ENCODE measurements around the gene AVP. TPM values are rescaled to one million over a fixed set of nuclear protein-coding genes. Genes with fewer than 3 reads are reported as not detected.
A peak's percentile ranks its signal among the peaks of the same experiment; 100 is the strongest.

AVP gene
- total RNA-seq, 1 experiment from 2014 or later, result not detected

DNA sequence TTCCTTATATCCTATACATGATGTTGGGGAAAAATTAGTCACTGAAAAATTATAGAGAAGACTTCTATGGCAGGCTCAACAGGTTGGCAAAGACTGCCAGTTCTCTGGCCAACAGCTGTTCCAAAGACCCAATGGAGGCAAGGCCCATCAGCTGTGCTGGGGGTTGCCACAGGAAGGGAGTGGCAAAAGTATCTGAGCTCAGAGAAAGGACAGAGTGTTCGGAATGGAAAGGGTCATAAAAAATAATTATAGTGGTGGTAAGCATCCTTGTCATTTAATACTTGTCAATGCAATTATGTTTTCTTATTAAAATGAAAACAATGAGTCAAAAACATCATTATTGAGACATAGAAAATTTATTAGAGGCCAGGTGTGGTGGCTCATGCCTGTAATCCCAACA lies 39.0 kb upstream of the AVP start:
- H3K27ac Mint-ChIP-seq (ENCODE audit: unreplicated experiment), result no peak overlapping the region
- peaks cover 6% of the 10 kb centered on the region for H3K4me1 Mint-ChIP-seq (ENCODE audit: low read depth, unreplicated experiment)
- H3K4me3 ChIP-seq (ENCODE audit: low read depth, low read length), result no peak overlapping the region
- TF ChIP-seq, protein P1, sequence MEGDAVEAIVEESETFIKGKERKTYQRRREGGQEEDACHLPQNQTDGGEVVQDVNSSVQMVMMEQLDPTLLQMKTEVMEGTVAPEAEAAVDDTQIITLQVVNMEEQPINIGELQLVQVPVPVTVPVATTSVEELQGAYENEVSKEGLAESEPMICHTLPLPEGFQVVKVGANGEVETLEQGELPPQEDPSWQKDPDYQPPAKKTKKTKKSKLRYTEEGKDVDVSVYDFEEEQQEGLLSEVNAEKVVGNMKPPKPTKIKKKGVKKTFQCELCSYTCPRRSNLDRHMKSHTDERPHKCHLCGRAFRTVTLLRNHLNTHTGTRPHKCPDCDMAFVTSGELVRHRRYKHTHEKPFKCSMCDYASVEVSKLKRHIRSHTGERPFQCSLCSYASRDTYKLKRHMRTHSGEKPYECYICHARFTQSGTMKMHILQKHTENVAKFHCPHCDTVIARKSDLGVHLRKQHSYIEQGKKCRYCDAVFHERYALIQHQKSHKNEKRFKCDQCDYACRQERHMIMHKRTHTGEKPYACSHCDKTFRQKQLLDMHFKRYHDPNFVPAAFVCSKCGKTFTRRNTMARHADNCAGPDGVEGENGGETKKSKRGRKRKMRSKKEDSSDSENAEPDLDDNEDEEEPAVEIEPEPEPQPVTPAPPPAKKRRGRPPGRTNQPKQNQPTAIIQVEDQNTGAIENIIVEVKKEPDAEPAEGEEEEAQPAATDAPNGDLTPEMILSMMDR (IDR thresholded peaks at IDR 0.05; ENCODE audit: insufficient read depth in 1 of 2, low read depth in 1 of 2, low read length in 1 of 2, severe bottlenecking in 1 of 2, unreplicated experiment in 1 of 2), result no peak
- no peaks in the 10 kb centered on the region for H3K27me3 ChIP-seq (replicated peaks; ENCODE audit: control insufficient read depth, insufficient read depth, low read length)
- no TSS peak for BruUV-seq (replicated peaks)
- ChIA-PET POLR2A (no interaction called here), CTCF (interaction anchor here (0.7 kb wide), 1 partner anchor 163 kb away, joined by 3 read pairs; no protein-coding TSS in a partner anchor)
- no peaks in the 10 kb centered on the region for H3K27me3 Mint-ChIP-seq (ENCODE audit: insufficient read depth, unreplicated experiment)
- H3K9me3 ChIP-seq, result peaks cover 11% of the 10 kb centered on the region
- no peak for DNase-seq
- H3K9me3 Mint-ChIP-seq (ENCODE audit: unreplicated experiment), result no peaks in the 10 kb centered on the region
- intact Hi-C loops (cut with micrococcal nuclease; ENCODE audit: unreplicated experiment), result no loop called here
- peaks cover 8% of the 10 kb centered on the region; the same call in 1 of the 2 replicates for H3K4me1 ChIP-seq
- no peak overlapping the region for H3K4me3 Mint-ChIP-seq (ENCODE audit: unreplicated experiment)
- H3K36me3 Mint-ChIP-seq (ENCODE audit: insufficient read depth, unreplicated experiment), result peaks cover 33% of the 10 kb centered on the region
- peaks cover 3% of the 10 kb centered on the region for H3K36me3 ChIP-seq (ENCODE audit: control insufficient read depth, insufficient read depth, low read length)

DNA sequence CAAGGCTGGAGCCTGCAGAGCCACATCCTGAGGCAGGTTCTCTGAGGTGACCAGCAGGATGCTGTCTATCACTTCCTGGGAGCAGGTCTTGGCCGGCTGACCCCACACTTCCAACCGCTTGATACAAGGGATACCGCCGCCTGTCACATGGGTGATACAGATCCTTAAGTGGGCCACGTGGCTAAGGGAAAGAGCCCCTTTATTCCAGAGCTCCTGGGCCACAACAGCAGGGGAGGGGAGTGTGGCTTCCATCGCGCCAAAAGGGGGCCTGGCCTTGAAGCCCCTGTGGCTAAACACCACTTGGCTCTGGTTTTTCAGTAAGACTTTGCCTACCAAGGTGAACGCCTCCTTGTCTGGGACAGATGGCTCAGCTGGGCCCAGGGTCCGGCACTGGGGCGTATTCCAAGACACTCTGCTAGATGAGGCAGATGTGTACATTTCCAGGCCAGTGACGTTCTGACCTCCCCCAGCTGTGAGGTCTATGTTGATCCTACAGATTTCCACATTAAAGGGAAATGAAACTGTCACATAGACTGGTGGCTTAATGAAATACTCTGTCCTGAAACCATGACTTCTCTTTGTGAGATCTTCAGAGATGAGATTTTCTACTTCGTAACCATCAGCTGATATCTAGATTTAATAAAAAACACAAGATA lies 37.6 kb upstream of the AVP start:
- Mint-ChIP-seq H3K9me3 (ENCODE audit: unreplicated experiment) (no peaks in the 10 kb centered on the region), H3K4me3 (ENCODE audit: unreplicated experiment) (no peak overlapping the region), H3K27me3 (ENCODE audit: insufficient read depth, unreplicated experiment) (no peaks in the 10 kb centered on the region), H3K36me3 (ENCODE audit: insufficient read depth, unreplicated experiment) (peaks cover 33% of the 10 kb centered on the region), H3K27ac (ENCODE audit: unreplicated experiment) (no peak overlapping the region), H3K4me1 (ENCODE audit: low read depth, unreplicated experiment) (peaks cover 6% of the 10 kb centered on the region)
- TF ChIP-seq, protein P1 (IDR thresholded peaks at IDR 0.05; ENCODE audit: insufficient read depth in 1 of 2, low read depth in 1 of 2, low read length in 1 of 2, severe bottlenecking in 1 of 2, unreplicated experiment in 1 of 2), result no peak
- DNase-seq, result no peak
- CTCF ChIA-PET, result no interaction called here
- intact Hi-C loops (cut with micrococcal nuclease; ENCODE audit: unreplicated experiment), result no loop called here
- H3K4me1 ChIP-seq, result peaks cover 8% of the 10 kb centered on the region; the same call in 1 of the 2 replicates
- H3K27me3 ChIP-seq (replicated peaks; ENCODE audit: control insufficient read depth, insufficient read depth, low read length), result no peaks in the 10 kb centered on the region
- POLR2A ChIA-PET, result no interaction called here
- no peak overlapping the region for H3K4me3 ChIP-seq (ENCODE audit: low read depth, low read length)
- BruUV-seq (replicated peaks), result TSS peak; percentile 33
- H3K36me3 ChIP-seq (ENCODE audit: control insufficient read depth, insufficient read depth, low read length), result peaks cover 3% of the 10 kb centered on the region
- peaks cover 11% of the 10 kb centered on the region for H3K9me3 ChIP-seq

DNA sequence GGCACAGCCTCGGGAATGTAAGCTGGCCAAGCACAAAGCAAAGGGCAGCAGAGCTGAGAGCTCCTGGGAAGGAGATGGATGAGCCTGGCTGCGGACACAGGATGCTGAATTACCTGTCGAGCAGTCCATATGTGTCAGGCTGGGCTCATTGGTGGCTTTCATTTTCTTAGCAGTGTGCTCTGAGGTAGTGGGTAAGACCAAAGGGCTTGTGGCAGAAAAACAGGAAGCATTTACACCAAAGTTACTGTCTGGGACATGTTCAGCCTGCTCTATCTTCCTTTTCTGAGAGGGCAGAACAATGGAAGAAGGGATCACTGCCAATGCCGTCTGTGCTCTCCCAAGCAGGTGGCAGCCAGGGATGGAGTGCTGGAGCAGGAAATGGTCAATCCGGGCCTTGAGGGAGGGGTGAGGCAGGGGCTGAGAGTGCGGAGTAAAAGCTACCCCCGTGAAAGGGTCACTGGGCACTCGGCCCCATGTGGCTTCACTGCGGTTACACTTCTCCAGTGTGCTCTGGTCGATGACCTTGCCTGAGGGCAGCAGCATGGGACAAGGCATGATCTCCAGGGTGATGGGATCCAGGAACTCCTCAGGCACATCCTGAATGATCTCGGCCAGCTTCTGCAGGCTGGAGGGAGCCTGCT lies 36.9 kb upstream of the AVP start:
- intact Hi-C loops (cut with micrococcal nuclease; ENCODE audit: unreplicated experiment), result no loop called here
- BruUV-seq (replicated peaks), result no TSS peak
- no peaks in the 10 kb centered on the region for H3K27me3 ChIP-seq (replicated peaks; ENCODE audit: control insufficient read depth, insufficient read depth, low read length)
- H3K27me3 Mint-ChIP-seq (ENCODE audit: insufficient read depth, unreplicated experiment), result no peaks in the 10 kb centered on the region
- no peak overlapping the region for H3K27ac Mint-ChIP-seq (ENCODE audit: unreplicated experiment)
- ChIA-PET CTCF (no interaction called here), POLR2A (no interaction called here)
- TF ChIP-seq, protein P1 (IDR thresholded peaks at IDR 0.05; ENCODE audit: insufficient read depth in 1 of 2, low read depth in 1 of 2, low read length in 1 of 2, severe bottlenecking in 1 of 2, unreplicated experiment in 1 of 2), result no peak
- H3K9me3 Mint-ChIP-seq (ENCODE audit: unreplicated experiment), result no peaks in the 10 kb centered on the region
- peaks cover 3% of the 10 kb centered on the region for H3K36me3 ChIP-seq (ENCODE audit: control insufficient read depth, insufficient read depth, low read length)
- H3K4me3 ChIP-seq (ENCODE audit: low read depth, low read length), result no peak overlapping the region
- no peak for DNase-seq
- peaks cover 33% of the 10 kb centered on the region for H3K36me3 Mint-ChIP-seq (ENCODE audit: insufficient read depth, unreplicated experiment)
- peaks cover 11% of the 10 kb centered on the region for H3K9me3 ChIP-seq
- H3K4me1 Mint-ChIP-seq (ENCODE audit: low read depth, unreplicated experiment), result peaks cover 6% of the 10 kb centered on the region
- peaks cover 4% of the 10 kb centered on the region; the same call in 1 of the 2 replicates for H3K4me1 ChIP-seq
- H3K4me3 Mint-ChIP-seq (ENCODE audit: unreplicated experiment), result no peak overlapping the region
